KMS-11 (cell line): ENCODE measurements around the gene VAV2.

ENCODE experiments used
- H2AFZ ChIP-seq: fragments of 200-600 bp; sonication (generic); 2 replicates; pipeline ENCODE4 v1.6.1; 2016; ENCODE audit warnings: antibody characterized with exemption, mixed run types, low read depth
- H3K27ac ChIP-seq: fragments of 200-600 bp; sonication (generic); 2 replicates; pipeline ENCODE4 v1.6.1; 2016; ENCODE audit warnings: mild to moderate bottlenecking, mixed run types
- H3K27me3 ChIP-seq: fragments of 200-600 bp; sonication (generic); 2 replicates; pipeline ENCODE4 v1.6.1; 2017; ENCODE audit warnings: mild to moderate bottlenecking, low read depth, mixed run types, moderate library complexity; ENCODE audit not compliant: insufficient read depth
- H3K36me3 ChIP-seq: fragments of 200-600 bp; sonication (generic); 2 replicates; pipeline ENCODE4 v1.6.1; 2017; ENCODE audit warnings: mild to moderate bottlenecking, mixed run types; ENCODE audit not compliant: insufficient read depth
- H3K4me1 ChIP-seq: fragments of 200-600 bp; sonication (generic); 2 replicates; pipeline ENCODE4 v1.6.1; 2016; ENCODE audit warnings: mild to moderate bottlenecking, low read depth, mixed run types; ENCODE audit not compliant: poor library complexity, severe bottlenecking
- H3K4me2 ChIP-seq: fragments of 200-600 bp; sonication (generic); 2 replicates; pipeline ENCODE4 v1.7.0; 2016; ENCODE audit warnings: mild to moderate bottlenecking, mixed run types
- H3K4me3 ChIP-seq: fragments of 200-600 bp; sonication (generic); IDR thresholded peaks from 2 replicates; pipeline ENCODE4 v1.6.1; 2017; ENCODE audit warnings: low read depth, low read length, mixed read lengths; ENCODE audit not compliant: insufficient read depth
- H3K79me2 ChIP-seq: fragments of 200-600 bp; sonication (generic); 2 replicates; pipeline ENCODE4 v1.6.1; 2016; ENCODE audit warnings: low read depth, mixed run types; ENCODE audit not compliant: insufficient read depth
- H3K9ac ChIP-seq: fragments of 200-600 bp; sonication (generic); 2 replicates; pipeline ENCODE4 v1.6.1; 2016; ENCODE audit warnings: mild to moderate bottlenecking, mixed run types
- H4K20me1 ChIP-seq: fragments of 200-600 bp; sonication (generic); 2 replicates; pipeline ENCODE4 v1.6.1; 2016; ENCODE audit warnings: mild to moderate bottlenecking, mixed run types; ENCODE audit not compliant: insufficient read depth
- TF ChIP-seq, protein P1 (sequence below): fragments of 200-600 bp; sonication (generic); conservative IDR thresholded peaks from 2 replicates; pipeline ENCODE4 v1.6.1; 2017; ENCODE audit warnings: low read depth, mild to moderate bottlenecking, antibody characterized with exemption, low read length, moderate library complexity, mixed read lengths

Gene VAV2

DNA sequence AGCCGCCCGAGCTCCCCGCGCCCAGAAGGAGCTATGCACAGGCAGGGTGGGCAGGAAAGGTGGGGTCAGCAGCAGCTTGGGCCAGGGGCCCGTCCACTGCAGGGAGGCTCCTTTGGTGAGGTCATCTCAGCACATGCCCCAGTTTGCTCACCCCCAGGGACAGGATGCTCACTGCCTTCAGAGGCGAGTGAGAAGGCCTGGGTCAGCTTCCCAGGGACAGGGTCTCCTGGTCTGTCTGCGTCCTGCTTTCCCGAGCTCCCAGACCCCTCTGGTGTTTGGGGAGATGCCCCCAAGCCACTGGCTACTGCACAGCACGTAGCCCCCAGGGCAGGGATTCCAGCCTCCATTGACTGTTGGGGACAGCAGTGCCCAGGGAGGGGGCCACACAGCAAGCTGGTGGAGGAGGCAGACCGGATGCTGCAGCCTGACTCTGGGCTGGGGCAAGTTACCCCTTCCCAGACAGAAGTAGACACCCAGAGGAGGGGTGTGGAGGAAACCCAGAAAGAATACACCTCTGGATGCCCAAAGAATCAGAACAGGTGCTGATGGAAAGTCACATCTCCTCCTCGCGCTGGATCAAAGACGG is 253.4 kb downstream of the VAV2 start:
- no peak overlapping the region for H3K4me3 ChIP-seq
- no peaks in the 10 kb centered on the region for H3K4me1 ChIP-seq
- H3K27me3 ChIP-seq: peaks cover 79% of the 10 kb centered on the region
- no peaks in the 10 kb centered on the region for H3K36me3 ChIP-seq
- TF ChIP-seq, protein P1, sequence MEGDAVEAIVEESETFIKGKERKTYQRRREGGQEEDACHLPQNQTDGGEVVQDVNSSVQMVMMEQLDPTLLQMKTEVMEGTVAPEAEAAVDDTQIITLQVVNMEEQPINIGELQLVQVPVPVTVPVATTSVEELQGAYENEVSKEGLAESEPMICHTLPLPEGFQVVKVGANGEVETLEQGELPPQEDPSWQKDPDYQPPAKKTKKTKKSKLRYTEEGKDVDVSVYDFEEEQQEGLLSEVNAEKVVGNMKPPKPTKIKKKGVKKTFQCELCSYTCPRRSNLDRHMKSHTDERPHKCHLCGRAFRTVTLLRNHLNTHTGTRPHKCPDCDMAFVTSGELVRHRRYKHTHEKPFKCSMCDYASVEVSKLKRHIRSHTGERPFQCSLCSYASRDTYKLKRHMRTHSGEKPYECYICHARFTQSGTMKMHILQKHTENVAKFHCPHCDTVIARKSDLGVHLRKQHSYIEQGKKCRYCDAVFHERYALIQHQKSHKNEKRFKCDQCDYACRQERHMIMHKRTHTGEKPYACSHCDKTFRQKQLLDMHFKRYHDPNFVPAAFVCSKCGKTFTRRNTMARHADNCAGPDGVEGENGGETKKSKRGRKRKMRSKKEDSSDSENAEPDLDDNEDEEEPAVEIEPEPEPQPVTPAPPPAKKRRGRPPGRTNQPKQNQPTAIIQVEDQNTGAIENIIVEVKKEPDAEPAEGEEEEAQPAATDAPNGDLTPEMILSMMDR: no peak
- H2AFZ ChIP-seq: no peak overlapping the region
- H3K27ac ChIP-seq: no peak overlapping the region
- no peak overlapping the region for H3K4me2 ChIP-seq
- H4K20me1 ChIP-seq: no peaks in the 10 kb centered on the region
- H3K79me2 ChIP-seq: no peaks in the 10 kb centered on the region
- H3K9ac ChIP-seq: no peak overlapping the region

- Histone ChIP-seq H3K4me2 (no peak within 1 kb of the TSS), H3K4me1 (no peaks in the 10 kb centered on the region), H3K4me3 (no peak within 1 kb of the TSS), H3K79me2 (no peaks in the 10 kb centered on the region), H3K27ac (no peak within 1 kb of the TSS), H3K36me3 (no peaks in the 10 kb centered on the region), H4K20me1 (no peaks in the 10 kb centered on the region), H3K27me3 (peaks cover 74% of the 10 kb centered on the region), H2AFZ (no peak within 1 kb of the TSS), H3K9ac (no peak within 1 kb of the TSS)
- TF ChIP-seq, protein P1: no peak
These were observed 254.1 kb downstream of the VAV2 start, which contains the start of gene SARDH for GRCh38 chr9:133737774-133738639. Gene SARDH, minus strand, starts transcription at chr9:133738352. Its CDS starts 4,179 bp downstream, at chr9:133734173.

DNA sequence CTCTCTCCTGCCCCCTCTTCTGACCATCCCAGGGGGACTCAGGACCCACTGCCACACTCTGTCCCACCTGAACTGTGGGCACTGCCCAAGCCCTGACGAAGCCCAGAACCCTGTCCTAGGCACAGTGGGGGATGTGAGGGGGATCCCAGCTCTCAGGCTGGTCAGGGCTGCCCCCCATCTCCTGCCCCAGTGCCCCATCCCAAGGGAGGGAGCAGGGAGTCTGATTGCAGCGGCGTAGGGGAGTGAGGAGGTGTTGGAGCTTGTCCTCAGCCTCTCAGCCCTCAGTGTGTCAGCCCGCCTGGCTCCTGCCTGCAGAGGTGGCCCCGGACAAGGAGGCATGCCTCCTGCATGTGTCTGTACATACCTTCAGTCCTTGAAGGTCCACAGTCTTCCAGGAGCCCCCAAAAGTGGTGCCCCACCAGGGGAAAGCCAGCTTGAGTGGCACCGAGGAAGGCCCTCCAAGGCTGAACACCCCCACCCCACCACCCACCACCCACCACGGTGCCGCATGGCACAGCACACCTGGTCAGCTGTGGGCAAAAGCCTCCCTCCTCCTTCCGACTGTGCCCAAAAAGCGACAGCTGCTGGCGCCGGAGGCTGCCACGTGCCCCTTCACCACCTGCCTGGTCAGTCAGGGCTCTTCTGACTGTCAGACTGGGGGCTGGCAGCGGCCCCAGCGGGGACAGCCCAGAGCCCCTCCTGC is 254.9 kb downstream of the VAV2 start:
- no peak overlapping the region for H3K9ac ChIP-seq
- no peak overlapping the region for H3K27ac ChIP-seq
- H3K27me3 ChIP-seq: peaks cover 68% of the 10 kb centered on the region
- no peaks in the 10 kb centered on the region for H3K79me2 ChIP-seq
- H3K4me2 ChIP-seq: no peak overlapping the region
- H2AFZ ChIP-seq: no peak overlapping the region
- H4K20me1 ChIP-seq: no peaks in the 10 kb centered on the region
- TF ChIP-seq, protein P1: no peak
- no peak overlapping the region for H3K4me3 ChIP-seq
- H3K36me3 ChIP-seq: no peaks in the 10 kb centered on the region
- H3K4me1 ChIP-seq: no peaks in the 10 kb centered on the region

DNA sequence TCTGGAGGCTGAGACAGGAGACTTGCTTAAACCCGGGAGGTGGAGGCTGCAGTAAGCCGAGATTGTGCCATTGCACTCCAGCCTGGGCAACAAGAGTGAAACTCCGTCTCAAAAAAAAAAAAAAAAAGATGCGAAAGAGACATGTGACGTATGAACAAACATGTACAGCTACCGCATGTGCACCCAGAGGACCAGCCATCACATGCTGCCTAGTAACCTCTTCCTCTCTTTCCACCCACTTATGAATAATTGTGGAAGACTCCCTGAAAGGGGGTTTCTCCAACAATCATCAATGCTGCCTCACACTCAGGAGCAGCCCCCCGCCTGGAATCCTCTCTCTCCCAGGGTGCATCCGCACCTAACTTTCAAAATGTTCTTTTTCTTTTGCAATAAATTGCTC is 256.2 kb downstream of the VAV2 start:
- no peak overlapping the region for H2AFZ ChIP-seq
- no peak overlapping the region for H3K27ac ChIP-seq
- H3K9ac ChIP-seq: no peak overlapping the region
- no peaks in the 10 kb centered on the region for H3K36me3 ChIP-seq
- no peaks in the 10 kb centered on the region for H3K4me1 ChIP-seq
- no peak overlapping the region for H3K4me3 ChIP-seq
- H3K79me2 ChIP-seq: no peaks in the 10 kb centered on the region
- no peak overlapping the region for H3K4me2 ChIP-seq
- no peaks in the 10 kb centered on the region for H4K20me1 ChIP-seq
- peaks cover 65% of the 10 kb centered on the region for H3K27me3 ChIP-seq
- TF ChIP-seq, protein P1: no peak
